Uterus (tissue), 4 donors: ENCODE measurements around the gene ESPN. TPM values are rescaled to one million over a fixed set of nuclear protein-coding genes. Genes with fewer than 3 reads are reported as not detected.
"Not testable (repeated sequence)": the region's sequence is repeated elsewhere in the genome, so short reads cannot be mapped to it uniquely, and the experiment has no call there.

ENCODE experiments used
- DNase-seq, 2 donors: peaks; one replicate each; pipeline ENCODE4 v3.0.0-alpha.2; 2019 to 2020
- H3K27ac ChIP-seq, 2 donors: fragments of 200-600 bp; sonication (generic); 1 replicate in 1 of 2; 2 replicates in 1 of 2; pipeline ENCODE4 v1.5.1; 2016 to 2018
- H3K27me3 ChIP-seq, 2 donors: fragments of 200-600 bp; sonication (generic); one replicate each; pipeline ENCODE4 v1.5.1; 2018 to 2019; ENCODE audit warnings: control low read depth in 1 of 2
- H3K36me3 ChIP-seq, 2 donors: fragments of 200-600 bp; sonication (generic); one replicate each; pipeline ENCODE4 v1.5.1; 2019; ENCODE audit warnings: control low read depth in 1 of 2
- H3K4me1 ChIP-seq, 2 donors: fragments of 200-600 bp; sonication (generic); one replicate each; pipeline ENCODE4 v1.5.1; 2018 to 2019; ENCODE audit warnings: control low read depth in 1 of 2
- H3K4me3 ChIP-seq, 2 donors: fragments of 200-600 bp; sonication (generic); 1 replicate in 1 of 2; 2 replicates in 1 of 2; pipeline ENCODE4 v1.5.1; 2018 to 2019; ENCODE audit warnings: mild to moderate bottlenecking in 1 of 2
- H3K9me3 ChIP-seq, 2 donors: fragments of 200-600 bp; sonication (generic); one replicate each; pipeline ENCODE4 v1.5.1; 2019; ENCODE audit warnings: control low read depth in 1 of 2
- POLR2A ChIP-seq, 2 donors: fragments of 450-650 bp; IDR thresholded peaks; one replicate each; pipeline ENCODE4 v1.6.1; 2016; ENCODE audit warnings: antibody characterized with exemption in 2 of 2, mild to moderate bottlenecking in 1 of 2, moderate library complexity in 1 of 2
- intact Hi-C: fragments of 100-400 bp; cut with DNase I; formaldehyde crosslinking; loops from one replicate; pipeline ENCODE4 v1.15.1; 2023; ENCODE audit warnings: low total_unique reads
- total RNA-seq, 4 donors: library from RNA; depleted of rRNA in 3 of 4; stranded (reverse); fragments of >200 nt in 3 of 4; gene quantifications; one replicate each; pipeline versions ENCODE4 v1.1.0 to v1.2.4, GENCODE V29; 2014 to 2023
- TF ChIP-seq, protein P1 (sequence below), 4 experiments: fragments of 200-600 bp in 2 of 4; fragments of 450-650 bp in 2 of 4; sonication (generic) in 2 of 4; IDR thresholded peaks; one replicate each; pipeline ENCODE4 v1.5.1; 2016 to 2019; ENCODE audit warnings: antibody characterized with exemption in 4 of 4, mild to moderate bottlenecking in 2 of 4, moderate library complexity in 1 of 4
- donor health status: DM: yes; HTN: yes; CAD: no.

ESPN gene
- total RNA-seq, 4 donors from 2014 or later, result 0.58 to 2.5 TPM; not detected in 2

DNA sequence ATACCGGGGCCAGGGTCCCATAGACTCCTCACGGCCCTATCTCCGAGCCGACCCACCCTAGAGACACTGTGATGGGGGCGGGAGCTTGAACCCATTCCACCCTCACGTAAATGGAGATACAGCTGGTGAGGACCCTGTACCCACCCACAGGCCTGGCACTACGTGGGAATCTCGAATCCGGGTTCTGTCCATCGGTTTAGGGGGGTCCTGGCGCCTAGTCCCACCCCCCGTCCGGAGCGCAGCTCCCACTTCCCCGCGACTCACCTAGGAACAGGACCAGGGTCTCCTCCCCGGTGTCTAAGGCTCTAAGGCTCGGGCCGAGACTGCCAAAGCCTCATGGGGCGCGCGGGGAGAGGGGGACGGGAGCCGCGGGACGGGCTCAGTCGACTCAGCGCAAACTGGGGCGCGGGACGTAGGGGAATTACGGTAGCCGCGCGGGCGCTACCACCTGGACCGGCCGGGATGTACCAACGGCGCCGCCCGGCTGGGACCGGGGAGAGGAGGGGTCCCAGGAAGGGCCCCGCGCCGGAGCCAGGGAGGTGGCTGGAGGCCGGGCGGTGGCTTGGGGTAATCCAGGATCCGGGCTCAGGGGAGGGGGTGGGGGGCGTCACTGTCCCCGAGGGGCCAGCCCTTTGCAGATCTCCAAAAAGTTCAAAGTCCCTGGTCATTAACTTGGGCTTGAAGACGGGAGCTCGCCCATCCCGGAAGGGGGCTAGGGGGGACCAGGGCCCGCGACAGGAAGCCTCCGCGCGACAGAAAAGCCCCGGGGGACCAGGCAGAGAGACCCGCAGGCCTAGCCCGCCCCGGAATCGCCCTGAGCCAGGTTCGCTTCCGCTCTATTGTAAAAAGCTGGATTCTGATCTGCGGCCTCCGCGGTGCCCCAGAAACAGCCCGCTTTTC, 65.9 kb downstream of the ESPN start:
- Histone ChIP-seq H3K9me3 (no peaks in the 10 kb centered on the region), H3K27me3 (no peaks in the 10 kb centered on the region), H3K36me3 (no peaks in the 10 kb centered on the region), H3K27ac (peak overlapping the region; percentile 19 to 63), H3K4me1 (peaks cover 0 to 6% of the 10 kb centered on the region in 2 donors), H3K4me3 (peak overlapping the region; percentile 46 to 53)
- no peak for TF ChIP-seq POLR2A (IDR thresholded peaks at IDR 0.05)
- TF ChIP-seq, protein P1, sequence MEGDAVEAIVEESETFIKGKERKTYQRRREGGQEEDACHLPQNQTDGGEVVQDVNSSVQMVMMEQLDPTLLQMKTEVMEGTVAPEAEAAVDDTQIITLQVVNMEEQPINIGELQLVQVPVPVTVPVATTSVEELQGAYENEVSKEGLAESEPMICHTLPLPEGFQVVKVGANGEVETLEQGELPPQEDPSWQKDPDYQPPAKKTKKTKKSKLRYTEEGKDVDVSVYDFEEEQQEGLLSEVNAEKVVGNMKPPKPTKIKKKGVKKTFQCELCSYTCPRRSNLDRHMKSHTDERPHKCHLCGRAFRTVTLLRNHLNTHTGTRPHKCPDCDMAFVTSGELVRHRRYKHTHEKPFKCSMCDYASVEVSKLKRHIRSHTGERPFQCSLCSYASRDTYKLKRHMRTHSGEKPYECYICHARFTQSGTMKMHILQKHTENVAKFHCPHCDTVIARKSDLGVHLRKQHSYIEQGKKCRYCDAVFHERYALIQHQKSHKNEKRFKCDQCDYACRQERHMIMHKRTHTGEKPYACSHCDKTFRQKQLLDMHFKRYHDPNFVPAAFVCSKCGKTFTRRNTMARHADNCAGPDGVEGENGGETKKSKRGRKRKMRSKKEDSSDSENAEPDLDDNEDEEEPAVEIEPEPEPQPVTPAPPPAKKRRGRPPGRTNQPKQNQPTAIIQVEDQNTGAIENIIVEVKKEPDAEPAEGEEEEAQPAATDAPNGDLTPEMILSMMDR (IDR thresholded peaks at IDR 0.05), result no peak
- peak; percentile 30 to 40 for DNase-seq
- intact Hi-C loops, result loop anchor here (10.0 kb wide), 1 partner anchor 154 kb away; no protein-coding TSS in a partner anchor

GRCh38 chr1:6491081-6491449, 66.5 kb downstream of the ESPN start:
- no peaks in the 10 kb centered on the region for H3K36me3 ChIP-seq
- H3K9me3 ChIP-seq, result no peaks in the 10 kb centered on the region
- H3K27me3 ChIP-seq, result no peaks in the 10 kb centered on the region
- peak overlapping the region; percentile 46 to 53 for H3K4me3 ChIP-seq
- TF ChIP-seq, protein P1 (IDR thresholded peaks at IDR 0.05), result no peak
- TF ChIP-seq POLR2A (IDR thresholded peaks at IDR 0.05), result no peak
- no peak for DNase-seq
- H3K27ac ChIP-seq, result peak overlapping the region; percentile 19 to 63
- H3K4me1 ChIP-seq, result peaks cover 0 to 5% of the 10 kb centered on the region in 2 donors
- intact Hi-C loops, result loop anchor here (10.0 kb wide), 1 partner anchor 154 kb away; no protein-coding TSS in a partner anchor

- intact Hi-C loops, result loop anchor here (10.0 kb wide), 1 partner anchor 153 kb away; no protein-coding TSS in a partner anchor
- H3K9me3 ChIP-seq, result no peaks in the 10 kb centered on the region
- H3K4me1 ChIP-seq, result peaks cover 0 to 5% of the 10 kb centered on the region in 2 donors
- no peaks in the 10 kb centered on the region for H3K36me3 ChIP-seq
- no peaks in the 10 kb centered on the region for H3K27me3 ChIP-seq
- no peak for DNase-seq
- no peak for TF ChIP-seq POLR2A (IDR thresholded peaks at IDR 0.05)
- TF ChIP-seq, protein P1 (IDR thresholded peaks at IDR 0.05), result no peak
- peak within 1 kb of the TSS; percentile 46 to 53 for H3K4me3 ChIP-seq
- H3K27ac ChIP-seq, result peak within 1 kb of the TSS; percentile 19 to 63
Observed at GRCh38 chr1:6491480-6491962, 66.9 kb downstream of the ESPN start, which contains the start of gene PLEKHG5. Gene PLEKHG5, minus strand, starts transcription at chr1:6491667. Its CDS starts 14,096 bp downstream, at chr1:6477571.

- Histone ChIP-seq H3K4me3 (no peak overlapping the region), H3K9me3 (no peaks in the 10 kb centered on the region), H3K36me3 (no peaks in the 10 kb centered on the region), H3K4me1 (peaks cover 0 to 5% of the 10 kb centered on the region in 2 donors), H3K27ac (no peak overlapping the region), H3K27me3 (no peaks in the 10 kb centered on the region)
- intact Hi-C loops, result loop anchor here (10.0 kb wide), 1 partner anchor 153 kb away; no protein-coding TSS in a partner anchor
- TF ChIP-seq, protein P1 (IDR thresholded peaks at IDR 0.05), result no peak
- no peak for TF ChIP-seq POLR2A (IDR thresholded peaks at IDR 0.05)
- DNase-seq, result no peak
Observed at GRCh38 chr1:6491966-6492365, 67.4 kb downstream of the ESPN start.

GRCh38 chr1:6493834-6494223, 69.3 kb downstream of the ESPN start:
- H3K36me3 ChIP-seq, DNase-seq, H3K27ac ChIP-seq, H3K4me3 ChIP-seq, H3K4me1 ChIP-seq, H3K9me3 ChIP-seq, H3K27me3 ChIP-seq: not testable (repeated sequence)
- intact Hi-C loops, result loop anchor here (10.0 kb wide), 1 partner anchor 151 kb away; no protein-coding TSS in a partner anchor
